GM21447 (cell line): ENCODE results near the gene SOS1.
A peak's percentile ranks its signal among the peaks of the same experiment; 100 is the strongest.

ENCODE experiments used
- ATAC-seq: cut with Tn5 transposase; IDR thresholded peaks from one replicate; pipeline ENCODE4 v1.9.1; 2021; ENCODE audit not compliant: unreplicated experiment

Gene SOS1

DNA sequence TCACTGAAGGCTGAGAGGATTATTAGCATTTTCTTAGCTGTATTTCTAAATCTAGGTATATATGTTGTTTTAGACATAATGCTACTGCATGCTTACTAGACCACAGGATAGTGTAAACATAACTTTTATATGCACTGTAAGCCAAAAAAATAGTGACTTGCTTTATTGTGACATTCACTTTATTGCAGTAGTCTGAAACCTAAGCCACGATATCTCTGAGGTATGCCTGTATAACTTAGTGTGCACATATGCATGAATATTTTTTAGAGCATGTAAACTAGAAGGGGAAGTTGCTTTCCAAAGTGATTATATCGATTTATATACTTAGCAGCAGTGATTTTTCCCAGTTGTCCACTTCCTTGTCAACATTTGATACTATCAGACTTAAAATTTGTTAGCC is 81.8 kb downstream of the SOS1 start:
- ATAC-seq, result no peak

DNA sequence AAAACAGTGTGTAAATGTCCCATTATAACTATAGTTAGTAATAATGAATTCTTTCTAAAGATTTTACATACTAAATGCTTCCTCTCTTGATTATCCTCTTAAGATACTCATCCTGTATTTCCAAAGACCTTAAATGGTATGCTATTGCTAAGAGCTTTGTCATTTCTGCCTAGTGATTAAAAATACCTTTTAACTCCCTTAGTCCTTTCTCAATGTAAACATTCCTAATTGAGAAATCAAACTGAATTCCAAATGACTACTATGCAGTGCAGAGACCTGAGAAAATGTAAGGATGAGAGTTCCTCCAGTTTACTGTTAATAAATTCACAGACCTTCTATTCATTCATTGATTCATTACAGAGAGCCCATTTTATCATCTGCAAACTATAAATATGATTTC is 86.9 kb downstream of the SOS1 start:
- ATAC-seq, result no peak

DNA sequence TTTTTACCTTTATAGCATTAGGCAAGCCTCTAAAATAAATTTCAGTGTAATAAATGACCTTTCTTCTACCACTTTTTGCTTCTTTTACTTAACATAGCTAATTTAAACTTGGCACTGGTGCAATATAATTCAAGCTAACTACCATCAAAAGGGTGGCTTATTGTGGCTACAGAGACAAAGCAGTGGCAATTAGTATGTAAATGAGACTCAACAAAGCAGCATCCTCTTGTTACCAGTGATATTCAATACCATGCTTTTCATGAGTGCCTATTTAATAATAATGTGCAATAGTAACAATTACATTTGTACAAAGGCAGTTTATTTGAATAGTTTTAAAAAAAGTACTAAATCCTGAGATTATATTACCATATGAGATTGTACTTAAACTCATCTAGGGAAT is 93.4 kb downstream of the SOS1 start:
- no peak for ATAC-seq

DNA sequence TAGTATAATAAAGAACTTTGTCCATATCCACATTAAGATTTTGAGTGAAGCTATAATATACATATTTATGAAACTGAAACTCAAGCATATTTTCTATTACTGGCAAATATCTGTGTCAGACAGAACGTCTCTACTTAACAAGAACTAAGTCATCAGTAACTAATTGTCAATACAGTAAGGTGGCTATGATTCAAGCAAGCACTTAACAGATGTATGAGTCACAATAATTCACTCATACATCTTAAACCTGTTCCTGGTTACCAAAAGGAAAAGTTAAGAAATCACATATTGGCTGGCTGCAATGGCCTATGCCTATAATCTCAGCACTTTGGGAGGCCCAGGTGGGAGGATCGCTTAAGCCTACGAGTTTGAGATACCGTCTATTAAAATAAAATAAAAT is 96.0 kb downstream of the SOS1 start:
- no peak for ATAC-seq

DNA sequence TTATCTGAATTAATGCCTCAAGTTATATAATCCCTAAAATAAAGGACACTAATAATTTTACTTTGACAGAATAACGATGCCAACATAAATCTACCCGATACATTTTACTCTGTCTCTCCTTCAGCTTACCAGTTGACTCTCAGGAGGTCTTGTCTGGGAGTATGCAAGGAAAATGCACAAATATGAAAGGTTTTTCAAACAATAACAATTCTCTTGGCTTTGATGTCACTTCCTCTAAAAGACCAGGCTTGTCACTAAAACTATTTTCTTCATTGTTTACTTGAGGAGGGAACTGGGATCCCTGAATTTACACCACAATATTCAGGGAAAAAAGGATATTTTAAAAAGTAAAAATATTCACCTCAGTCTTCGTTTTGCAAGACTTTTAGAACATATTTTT is 97.2 kb downstream of the SOS1 start:
- no peak for ATAC-seq

DNA sequence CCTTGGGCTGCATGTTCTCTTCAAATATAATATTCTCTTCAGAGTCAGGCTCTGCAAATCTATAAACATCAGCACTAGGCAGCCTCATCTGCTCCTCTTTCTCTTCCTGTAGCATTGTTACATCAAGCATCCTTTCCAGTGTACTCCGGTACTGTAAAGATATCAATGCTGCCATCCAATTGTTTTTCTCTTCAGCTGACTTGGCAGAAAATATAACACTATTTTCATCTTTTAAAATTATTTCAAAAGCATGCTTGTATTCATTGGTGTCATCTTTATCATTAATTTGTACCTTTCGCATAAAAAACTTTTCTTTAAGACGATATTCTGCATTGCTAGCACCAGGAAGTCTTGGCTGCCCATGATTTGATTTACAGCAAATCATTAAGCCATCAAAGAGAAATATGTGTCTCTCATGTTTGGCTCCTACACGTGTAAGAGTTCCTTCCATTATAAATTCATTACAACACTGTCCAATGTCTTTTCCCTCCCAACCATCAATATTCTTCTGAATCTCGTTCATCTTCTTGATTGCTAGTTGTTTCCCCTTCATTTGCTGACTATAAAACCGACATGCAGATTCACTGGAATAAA is 98.1 kb downstream of the SOS1 start:
- ATAC-seq, result no peak

DNA sequence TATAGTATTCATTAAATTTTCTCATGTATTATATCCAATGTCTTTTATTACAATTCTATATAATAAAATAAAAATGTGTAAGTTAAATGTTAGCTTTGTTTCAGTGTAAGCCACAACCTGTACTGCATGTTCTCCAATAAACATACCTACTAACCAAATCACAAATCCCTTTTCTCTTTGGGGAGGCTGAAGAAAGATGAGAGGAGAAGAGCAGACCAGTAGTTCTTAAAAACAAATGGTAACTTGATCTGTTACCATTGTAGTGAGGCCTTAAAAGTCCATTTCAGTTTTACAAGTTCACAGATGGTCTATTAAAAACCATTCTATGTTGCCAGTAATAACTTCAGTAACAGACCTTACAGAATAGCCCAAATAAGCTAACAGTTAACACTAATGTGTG is 100.5 kb downstream of the SOS1 start:
- ATAC-seq, result no peak

DNA sequence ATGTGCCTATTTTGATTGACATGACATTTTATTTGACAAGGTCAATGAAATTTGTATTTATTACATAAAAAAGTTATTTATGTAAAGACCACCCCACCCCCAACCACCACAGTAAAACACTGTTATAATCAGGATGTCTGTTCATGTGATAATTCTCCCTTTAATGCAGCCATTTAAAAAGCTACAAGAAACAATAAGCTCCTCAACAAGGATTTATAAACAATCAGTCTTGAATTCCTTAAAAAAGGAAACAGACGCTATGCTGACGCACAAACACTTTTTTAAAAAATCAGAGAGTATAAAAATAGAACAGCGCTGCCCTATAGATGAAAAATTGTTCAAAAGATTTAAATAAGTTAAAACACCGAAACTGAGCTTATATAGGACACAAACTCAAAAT is 102.2 kb downstream of the SOS1 start:
- ATAC-seq, result no peak

DNA sequence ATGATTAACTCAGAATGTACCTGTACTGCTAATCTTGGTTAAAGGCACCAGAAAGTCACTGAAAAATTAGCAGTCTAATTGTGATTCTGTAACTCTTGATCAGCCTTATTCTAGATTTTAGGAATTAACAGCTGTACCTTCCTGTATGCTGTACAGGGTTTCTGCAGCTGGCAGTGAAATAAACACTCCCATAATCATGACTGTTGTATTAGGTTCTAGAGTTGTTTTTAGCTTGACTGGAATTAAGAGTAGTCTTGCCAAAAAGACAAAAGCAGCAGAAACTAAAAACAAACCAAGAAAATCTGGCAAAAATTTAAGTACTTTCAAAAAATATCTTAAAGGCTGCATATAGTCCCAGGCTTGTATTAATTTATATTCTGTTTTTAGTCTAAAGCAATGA is 103.5 kb downstream of the SOS1 start:
- no peak for ATAC-seq

DNA sequence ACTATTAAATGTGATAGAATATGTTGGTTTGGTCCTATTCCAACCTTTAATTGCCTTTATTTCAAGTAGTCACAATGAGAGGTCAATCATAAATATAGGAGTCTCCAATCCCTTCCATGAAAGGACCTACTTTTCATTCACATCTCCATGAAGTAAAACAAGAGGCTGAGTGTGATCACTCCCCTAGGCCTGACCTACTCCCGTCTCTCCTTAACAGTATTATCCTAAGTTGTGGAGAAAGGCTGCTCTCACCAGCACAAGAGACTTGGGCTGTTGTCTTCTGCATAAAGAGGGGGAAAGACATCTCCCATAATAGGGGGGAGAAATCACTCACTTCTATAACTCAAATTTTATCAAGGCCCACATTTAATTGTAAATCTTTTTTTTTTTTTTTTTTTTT is 105.4 kb downstream of the SOS1 start:
- no peak for ATAC-seq

DNA sequence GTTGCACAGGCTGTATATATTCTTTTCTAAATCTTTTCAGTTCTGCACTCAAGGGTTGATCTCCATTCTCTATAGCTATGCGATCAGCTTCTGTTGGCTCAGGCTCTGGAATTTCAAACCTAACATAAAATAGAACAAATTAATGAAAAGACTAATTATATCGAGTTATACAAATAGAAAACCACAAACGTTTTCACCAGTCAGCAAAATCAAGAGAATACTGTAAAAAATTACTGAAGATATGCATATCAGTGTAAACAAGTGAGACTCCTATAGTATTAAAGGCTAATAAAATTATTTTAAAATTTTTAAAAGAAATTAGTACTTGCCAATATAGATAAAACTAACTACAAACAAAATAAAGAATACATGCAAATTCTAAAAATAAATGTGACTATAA is 107.0 kb downstream of the SOS1 start:
- ATAC-seq, result no peak

DNA sequence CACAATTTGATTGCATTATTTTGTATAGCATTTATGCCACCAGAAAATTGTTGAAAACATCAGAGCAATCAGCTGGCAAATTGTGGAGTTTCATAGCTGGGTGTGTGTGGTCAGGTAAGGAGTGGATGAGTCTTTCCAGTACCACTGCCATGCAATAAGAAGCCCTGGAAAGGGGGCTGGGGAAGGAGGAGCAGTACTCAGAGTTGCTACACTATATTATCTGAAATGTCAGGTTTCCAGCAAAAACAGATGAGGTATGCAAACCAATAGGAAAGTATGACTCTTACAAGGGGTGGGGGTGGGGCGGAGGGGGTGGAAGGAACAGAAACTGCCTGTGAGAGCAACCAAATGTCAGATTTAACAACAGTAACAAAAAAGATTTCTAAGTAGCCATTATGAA is 112.2 kb downstream of the SOS1 start:
- ATAC-seq, result peak; percentile 53

DNA sequence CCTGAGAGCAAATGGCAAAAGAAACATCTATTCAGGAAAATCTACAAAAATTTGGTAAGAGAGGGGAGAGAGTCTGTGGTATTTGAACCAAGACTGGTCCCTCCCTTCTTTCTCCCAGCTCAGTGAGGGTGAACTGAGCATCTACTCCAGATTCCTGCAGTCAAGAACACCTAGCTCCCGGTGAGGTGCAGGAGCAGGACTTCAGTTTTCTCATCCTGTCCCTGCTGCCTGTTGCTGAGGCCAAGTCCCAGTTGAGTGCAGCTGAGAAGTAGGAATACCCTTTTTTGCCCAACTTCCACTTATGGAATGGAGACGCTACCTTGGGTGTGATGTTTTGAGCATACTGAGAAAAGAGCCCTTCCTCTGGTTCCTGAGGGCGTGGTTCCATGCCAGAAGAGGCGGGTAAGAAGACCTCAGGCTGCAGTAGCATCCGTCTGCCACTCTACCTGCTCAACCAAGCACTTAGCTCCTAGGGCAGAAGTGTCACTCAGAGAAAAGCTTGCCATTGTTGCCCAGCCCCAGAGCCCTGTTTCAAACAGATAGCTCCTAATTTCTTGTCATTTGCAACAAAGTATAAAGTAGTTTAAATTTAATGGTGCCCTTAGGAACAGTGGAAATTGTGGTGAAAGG is 112.9 kb downstream of the SOS1 start:
- ATAC-seq, result no peak

DNA sequence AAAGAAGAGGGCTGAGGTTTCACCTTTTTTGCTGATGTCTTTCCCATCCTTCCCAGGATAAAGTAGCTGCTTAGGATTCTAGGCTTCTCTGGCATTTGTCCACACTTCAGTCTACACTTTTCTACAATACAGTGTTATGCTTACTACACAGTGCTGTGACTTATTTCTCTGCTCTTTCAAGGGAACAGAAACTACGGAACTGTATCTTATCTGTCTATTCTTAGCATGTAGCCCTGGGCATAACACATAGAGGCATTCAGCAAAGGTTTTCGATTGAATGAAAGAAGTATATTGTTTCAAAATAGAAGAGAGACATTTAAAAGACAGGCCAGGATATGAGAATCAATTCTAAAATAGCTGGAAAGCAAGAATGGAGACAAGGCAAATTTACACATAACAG is 120.3 kb downstream of the SOS1 start:
- no peak for ATAC-seq

DNA sequence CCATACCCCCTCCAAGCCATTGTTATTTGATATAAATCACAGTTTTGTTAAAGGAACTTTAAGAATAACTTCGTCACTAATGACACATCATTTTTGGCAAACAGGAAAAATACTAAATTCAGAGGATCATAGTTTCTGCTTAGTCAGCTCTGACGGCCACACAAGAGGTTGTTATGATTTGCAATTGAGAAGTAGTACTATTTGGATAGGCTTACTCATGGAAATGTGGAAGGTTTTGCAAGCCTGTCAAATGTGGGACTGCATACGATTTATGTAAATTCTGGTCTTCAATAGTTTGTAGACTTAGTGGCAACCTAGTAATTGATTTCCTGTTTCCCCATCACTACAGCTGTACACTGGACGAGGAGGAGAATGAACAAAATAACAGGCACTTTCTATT is 123.1 kb downstream of the SOS1 start:
- no peak for ATAC-seq

DNA sequence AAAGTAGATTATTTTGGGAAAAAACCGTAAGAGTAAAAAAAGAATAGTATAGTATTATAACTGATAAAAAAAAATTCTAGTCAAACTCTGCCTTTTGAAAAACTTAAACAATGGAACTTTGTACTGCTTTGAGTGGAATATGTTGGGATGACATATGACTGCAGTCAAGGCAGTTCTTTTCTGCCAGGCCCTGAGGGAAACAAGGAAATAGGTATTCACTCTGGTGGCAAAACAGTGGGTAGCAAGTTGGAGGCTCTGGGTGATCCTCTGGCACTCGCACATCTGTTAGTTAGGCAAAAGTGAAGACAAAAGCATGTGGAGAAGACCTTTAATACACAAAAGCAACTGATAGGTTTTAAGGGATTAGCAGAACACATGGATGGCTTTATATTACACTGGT is 129.0 kb downstream of the SOS1 start:
- ATAC-seq, result no peak

DNA sequence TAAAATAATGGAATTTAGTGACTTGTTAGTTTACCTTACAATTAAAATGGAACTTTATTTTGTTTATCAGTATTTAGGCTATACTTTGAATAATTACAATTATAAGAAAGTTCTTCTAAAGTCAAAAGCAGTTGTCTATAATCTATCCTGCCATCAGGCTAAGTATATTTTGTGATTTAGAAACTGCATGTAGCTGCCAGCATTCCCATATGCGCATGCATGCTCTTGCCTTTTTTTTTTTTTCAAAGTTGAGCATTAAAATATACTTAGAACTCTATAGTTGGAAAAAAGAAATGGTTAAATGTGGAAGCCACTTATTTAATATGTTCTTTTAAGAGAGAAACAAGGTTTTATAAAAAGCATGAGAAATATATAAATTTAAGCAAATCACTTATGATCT is 132.1 kb downstream of the SOS1 start:
- ATAC-seq, result no peak

DNA sequence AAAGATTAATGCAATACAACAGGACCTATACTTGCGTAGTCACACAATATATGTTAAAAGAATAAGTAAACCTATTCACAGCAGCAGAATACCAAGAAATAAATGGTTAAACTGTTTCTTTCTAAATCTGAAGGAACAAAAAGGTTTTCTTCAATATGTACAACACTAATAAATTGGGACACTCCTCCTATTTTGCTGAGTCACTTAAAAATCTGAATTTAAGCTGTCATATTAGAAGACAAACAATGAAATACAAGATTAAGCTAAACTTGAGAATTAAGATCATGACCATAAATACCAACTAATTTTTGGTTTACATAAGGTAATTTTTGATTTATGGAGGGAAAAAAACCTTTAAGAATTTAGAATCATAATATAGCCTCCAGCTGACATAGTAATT is 138.4 kb downstream of the SOS1 start:
- ATAC-seq, result no peak

DNA sequence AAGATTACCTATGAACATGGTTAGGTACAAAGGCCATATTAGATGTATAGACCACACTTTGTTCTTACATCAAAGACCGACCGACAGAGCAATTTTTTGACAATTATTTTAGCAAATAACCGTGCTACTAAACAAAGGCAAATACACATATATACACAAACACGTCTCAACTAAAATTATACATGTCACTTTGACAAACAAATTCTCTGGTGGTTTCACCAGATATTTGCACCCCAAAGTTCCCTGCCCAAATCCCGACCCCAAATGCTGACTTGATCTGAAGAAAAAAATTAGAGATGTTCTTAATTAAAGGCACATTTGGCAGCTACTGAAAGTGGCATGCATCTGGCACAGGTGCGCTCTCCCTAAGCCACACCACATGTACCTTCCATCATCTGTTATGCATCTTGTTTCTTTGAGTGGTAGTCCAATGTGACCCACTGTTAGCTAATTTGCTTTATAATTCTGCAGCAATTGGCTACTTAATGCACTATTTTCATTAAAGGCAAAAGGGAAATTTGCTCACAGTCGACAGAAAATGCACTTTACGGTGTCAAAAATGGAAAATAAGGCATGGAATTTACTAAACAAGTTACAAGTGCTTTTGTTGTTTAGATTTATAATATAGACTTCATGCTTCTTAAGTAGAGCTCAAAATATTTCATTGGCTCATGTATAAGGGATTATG is 139.0 kb downstream of the SOS1 start:
- ATAC-seq, result no peak

DNA sequence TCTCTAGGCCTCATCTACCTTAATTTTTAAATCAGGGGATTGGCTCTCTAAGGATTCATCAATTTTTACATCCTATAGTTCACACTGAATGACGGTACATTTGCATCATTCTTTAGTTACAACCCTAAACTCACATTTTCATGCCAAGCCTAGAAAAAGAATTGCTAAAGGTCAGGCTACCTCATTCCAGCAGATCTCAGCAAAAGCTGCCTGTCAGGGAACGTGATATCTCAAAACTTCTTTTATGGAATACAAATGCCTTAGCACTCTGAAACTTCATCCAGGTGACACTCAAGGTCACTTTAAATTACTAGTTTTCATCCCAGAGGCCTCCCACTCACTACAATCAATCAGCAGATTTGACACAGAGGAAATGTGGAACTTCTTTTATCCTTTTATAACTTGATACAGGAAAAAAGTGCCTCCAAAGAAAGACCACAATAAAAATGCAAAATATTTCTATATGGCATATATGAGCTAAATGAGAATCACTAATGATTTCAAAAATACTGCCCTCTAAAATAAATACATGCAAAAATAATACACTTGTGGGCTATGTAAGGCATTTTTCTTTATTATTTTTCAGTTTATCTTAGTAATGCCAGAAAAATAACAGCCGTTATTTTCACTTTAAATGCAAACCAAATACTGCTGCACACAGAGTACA is 139.7 kb downstream of the SOS1 start:
- ATAC-seq, result no peak

DNA sequence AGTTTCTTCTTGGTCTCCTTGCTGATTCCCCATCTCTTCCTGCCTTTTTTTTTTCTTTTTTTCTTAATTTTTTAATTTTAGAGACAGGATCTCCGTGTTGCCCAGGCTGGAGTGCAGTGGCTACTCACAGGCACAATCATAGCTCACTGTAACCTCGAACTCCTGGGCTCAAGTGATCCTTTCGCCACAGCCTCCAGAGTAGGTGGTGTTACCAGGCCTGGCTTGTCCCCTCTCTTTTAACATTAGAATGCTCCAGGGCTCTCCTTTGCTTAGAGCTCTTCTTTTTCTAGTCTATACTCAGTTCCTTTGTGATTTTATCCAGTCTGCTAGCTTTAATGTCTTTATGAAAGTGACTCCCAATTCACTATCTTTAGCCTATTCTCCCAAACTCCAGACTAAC is 141.9 kb downstream of the SOS1 start:
- ATAC-seq, result no peak

DNA sequence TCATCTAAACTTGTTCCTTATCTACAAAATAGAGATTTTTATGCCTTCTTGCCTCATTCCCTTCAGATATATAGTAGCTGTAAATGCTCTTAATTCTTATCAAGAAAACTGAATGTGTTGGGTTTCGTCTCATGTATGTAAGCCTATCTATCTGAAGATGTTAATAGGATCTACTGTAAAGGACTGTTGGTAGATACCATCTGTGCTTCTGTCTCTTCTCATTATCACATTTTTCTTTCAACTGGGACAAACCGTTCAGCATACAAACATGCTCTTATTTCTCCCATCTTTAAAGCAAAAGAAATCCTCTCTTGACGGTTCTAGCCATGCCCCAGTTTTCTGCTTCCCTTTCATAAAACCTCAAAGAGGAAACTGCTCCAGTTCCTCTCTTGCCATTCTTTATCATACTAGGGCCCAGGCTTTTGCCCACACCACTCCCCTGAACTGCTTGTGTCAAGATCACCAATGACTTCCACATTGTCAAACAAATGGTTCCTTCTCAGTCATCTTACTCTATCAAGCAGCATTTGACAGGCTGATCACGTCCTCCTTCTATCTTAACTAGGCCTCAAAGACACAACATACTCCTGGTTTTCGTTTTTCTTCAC is 142.5 kb downstream of the SOS1 start:
- ATAC-seq, result no peak
